B cell (primary cell): ENCODE measurements around the gene PDK2.

Source experiments
- CTCF ChIP-seq: fragments of 200-600 bp; IDR thresholded peaks from one replicate; pipeline ENCODE4 v1.8.0; 2022; ENCODE audit warnings: antibody characterized with exemption, mild to moderate bottlenecking
- EZH2 ChIP-seq: IDR thresholded peaks from 2 replicates; pipeline ENCODE4 v1.6.1; 2012; ENCODE audit warnings: borderline replicate concordance, low read depth, mild to moderate bottlenecking, moderate library complexity, low read length; ENCODE audit not compliant: insufficient read depth, poor library complexity, severe bottlenecking

- TF ChIP-seq CTCF (no peak), EZH2 (no peak)
These were observed 23.1 kb downstream of the PDK2 start for GRCh38 chr17:50118076-50118827.
